ENCODE data around the gene RNF5.

The RNF5 gene

DNA sequence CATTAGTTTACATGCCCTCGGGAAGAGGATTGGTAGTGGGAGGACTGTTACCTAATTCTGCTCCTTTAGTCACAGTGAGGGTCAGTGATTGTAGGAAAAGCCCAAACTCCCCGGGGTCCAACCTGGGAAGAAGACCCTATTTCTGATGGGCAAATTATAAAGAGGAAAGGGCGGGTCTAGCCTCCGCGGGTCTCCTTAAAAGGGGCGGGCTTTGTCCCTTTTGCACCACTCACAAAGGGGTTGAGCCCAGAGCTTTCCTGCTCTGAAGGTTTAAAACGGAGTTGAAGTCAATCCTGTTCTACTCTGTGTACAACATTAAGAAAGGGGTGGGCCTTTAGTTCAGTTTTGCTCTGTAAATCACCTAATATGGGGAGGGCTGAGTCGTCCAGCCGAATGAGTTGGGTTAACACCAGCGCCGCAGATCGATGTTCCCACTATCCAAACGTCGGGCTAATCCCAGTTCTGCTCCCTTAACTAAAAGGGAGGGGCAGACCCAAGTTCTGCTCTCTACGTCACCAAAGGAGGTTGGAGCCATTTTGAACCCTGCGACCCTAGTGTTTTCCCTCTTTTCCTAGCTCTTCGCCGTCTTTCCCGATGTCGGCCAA lies 920 bp upstream of the RNF5 start (continued):
- TF ChIP-seq, protein P1, sequence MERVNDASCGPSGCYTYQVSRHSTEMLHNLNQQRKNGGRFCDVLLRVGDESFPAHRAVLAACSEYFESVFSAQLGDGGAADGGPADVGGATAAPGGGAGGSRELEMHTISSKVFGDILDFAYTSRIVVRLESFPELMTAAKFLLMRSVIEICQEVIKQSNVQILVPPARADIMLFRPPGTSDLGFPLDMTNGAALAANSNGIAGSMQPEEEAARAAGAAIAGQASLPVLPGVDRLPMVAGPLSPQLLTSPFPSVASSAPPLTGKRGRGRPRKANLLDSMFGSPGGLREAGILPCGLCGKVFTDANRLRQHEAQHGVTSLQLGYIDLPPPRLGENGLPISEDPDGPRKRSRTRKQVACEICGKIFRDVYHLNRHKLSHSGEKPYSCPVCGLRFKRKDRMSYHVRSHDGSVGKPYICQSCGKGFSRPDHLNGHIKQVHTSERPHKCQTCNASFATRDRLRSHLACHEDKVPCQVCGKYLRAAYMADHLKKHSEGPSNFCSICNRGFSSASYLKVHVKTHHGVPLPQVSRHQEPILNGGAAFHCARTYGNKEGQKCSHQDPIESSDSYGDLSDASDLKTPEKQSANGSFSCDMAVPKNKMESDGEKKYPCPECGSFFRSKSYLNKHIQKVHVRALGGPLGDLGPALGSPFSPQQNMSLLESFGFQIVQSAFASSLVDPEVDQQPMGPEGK (tag by site-specific recombination; IDR thresholded peaks at IDR 0.05) = peak; percentile 70; the same call in 1 of the 2 replicates
- TF ChIP-seq ZNF10 (tag by site-specific recombination; IDR thresholded peaks at IDR 0.05) (0 out of 2 replicates have a peak, but pooled peaks have one; percentile 47), RBAK (tag by site-specific recombination; IDR thresholded peaks at IDR 0.05) (no peak), ZNF239 (tag by site-specific recombination; IDR thresholded peaks at IDR 0.05) (no peak), ZNF544 (tag by site-specific recombination; IDR thresholded peaks at IDR 0.05) (no peak), KLF7 (tag by site-specific recombination; IDR thresholded peaks at IDR 0.05; ENCODE audit: borderline replicate concordance) (no peak), ZNF610 (tag by site-specific recombination; IDR thresholded peaks at IDR 0.05; ENCODE audit: borderline replicate concordance) (no peak), ZNF785 (tag by site-specific recombination; IDR thresholded peaks at IDR 0.05) (no peak), ZNF350 (tag by site-specific recombination; IDR thresholded peaks at IDR 0.05) (no peak), HOXA7 (CRISPR knock-in tag; IDR thresholded peaks at IDR 0.05; ENCODE audit: borderline replicate concordance) (no peak), ZBTB21 (tag by site-specific recombination; IDR thresholded peaks at IDR 0.05) (peak; percentile 32; the same call in 1 of the 2 replicates), ZNF488 (tag by site-specific recombination; IDR thresholded peaks at IDR 0.05) (no peak), ZNF391 (tag by site-specific recombination; IDR thresholded peaks at IDR 0.05; ENCODE audit: borderline replicate concordance, low read depth) (0 out of 2 replicates have a peak, but pooled peaks have one; percentile 19), ZNF449 (tag by site-specific recombination; IDR thresholded peaks at IDR 0.05) (0 out of 2 replicates have a peak, but pooled peaks have one; percentile 25), ZBTB7A (tag by site-specific recombination; IDR thresholded peaks at IDR 0.05; ENCODE audit: low read depth) (peak; percentile 24; the same call in 1 of the 2 replicates), GLI2 (tag by site-specific recombination; IDR thresholded peaks at IDR 0.05; ENCODE audit: borderline replicate concordance, low read depth) (no peak), GLIS2 (tag by site-specific recombination; IDR thresholded peaks at IDR 0.05) (no peak; the same call in 1 of the 2 replicates), PRDM6 (tag by site-specific recombination; IDR thresholded peaks at IDR 0.05) (no peak), ZNF280D (tag by site-specific recombination; IDR thresholded peaks at IDR 0.05) (no peak), ZNF311 (tag by site-specific recombination; IDR thresholded peaks at IDR 0.05; ENCODE audit: borderline replicate concordance) (no peak), ZNF76 (tag by site-specific recombination; IDR thresholded peaks at IDR 0.05; ENCODE audit: borderline replicate concordance, low read depth) (peak; percentile 39; the same call in 1 of the 2 replicates), ZNF266 (tag by site-specific recombination; IDR thresholded peaks at IDR 0.05; ENCODE audit: low read depth) (no peak), ZNF157 (tag by site-specific recombination; IDR thresholded peaks at IDR 0.05) (no peak), ZNF324 (tag by site-specific recombination; IDR thresholded peaks at IDR 0.05) (peak; percentile 25; the same call in 1 of the 2 replicates)
- TF ChIP-seq, protein P2, sequence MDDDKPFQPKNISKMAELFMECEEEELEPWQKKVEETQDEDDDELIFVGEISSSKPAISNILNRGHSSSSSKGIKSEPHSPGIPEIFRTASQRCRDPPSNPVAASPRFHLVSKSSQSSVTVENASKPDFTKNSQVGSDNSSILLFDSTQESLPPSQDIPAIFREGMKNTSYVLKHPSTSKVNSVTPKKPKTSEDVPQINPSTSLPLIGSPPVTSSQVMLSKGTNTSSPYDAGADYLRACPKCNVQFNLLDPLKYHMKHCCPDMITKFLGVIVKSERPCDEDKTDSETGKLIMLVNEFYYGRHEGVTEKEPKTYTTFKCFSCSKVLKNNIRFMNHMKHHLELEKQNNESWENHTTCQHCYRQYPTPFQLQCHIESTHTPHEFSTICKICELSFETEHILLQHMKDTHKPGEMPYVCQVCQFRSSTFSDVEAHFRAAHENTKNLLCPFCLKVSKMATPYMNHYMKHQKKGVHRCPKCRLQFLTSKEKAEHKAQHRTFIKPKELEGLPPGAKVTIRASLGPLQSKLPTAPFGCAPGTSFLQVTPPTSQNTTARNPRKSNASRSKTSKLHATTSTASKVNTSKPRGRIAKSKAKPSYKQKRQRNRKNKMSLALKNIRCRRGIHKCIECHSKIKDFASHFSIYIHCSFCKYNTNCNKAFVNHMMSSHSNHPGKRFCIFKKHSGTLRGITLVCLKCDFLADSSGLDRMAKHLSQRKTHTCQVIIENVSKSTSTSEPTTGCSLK (tag by site-specific recombination; IDR thresholded peaks at IDR 0.05) = no peak
- TF ChIP-seq, protein P3, sequence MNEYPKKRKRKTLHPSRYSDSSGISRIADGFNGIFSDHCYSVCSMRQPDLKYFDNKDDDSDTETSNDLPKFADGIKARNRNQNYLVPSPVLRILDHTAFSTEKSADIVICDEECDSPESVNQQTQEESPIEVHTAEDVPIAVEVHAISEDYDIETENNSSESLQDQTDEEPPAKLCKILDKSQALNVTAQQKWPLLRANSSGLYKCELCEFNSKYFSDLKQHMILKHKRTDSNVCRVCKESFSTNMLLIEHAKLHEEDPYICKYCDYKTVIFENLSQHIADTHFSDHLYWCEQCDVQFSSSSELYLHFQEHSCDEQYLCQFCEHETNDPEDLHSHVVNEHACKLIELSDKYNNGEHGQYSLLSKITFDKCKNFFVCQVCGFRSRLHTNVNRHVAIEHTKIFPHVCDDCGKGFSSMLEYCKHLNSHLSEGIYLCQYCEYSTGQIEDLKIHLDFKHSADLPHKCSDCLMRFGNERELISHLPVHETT (tag by site-specific recombination; IDR thresholded peaks at IDR 0.05) = peak; percentile 24; the same call in 1 of the 2 replicates

Measured in HEK293 (cell line).